Upper lobe of left lung (tissue), 6 donors: ENCODE data around the gene RNF135. TPM values are rescaled to one million over a fixed set of nuclear protein-coding genes. Genes with fewer than 3 reads are reported as not detected.
"Not testable (repeated sequence)": the region's sequence is repeated elsewhere in the genome, so short reads cannot be mapped to it uniquely, and the experiment has no call there.

Source experiments
- ATAC-seq, 2 donors: fragments of 200-7000 bp; cut with Tn5 transposase; one replicate each; pipeline ENCODE4 v1.9.1; 2022; ENCODE audit warnings: mild to moderate bottlenecking in 2 of 2, moderate library complexity in 2 of 2; ENCODE audit not compliant: low FRiP score in 2 of 2
- DNase-seq, 2 donors: peaks; one replicate each; pipeline ENCODE4 v3.0.0-alpha.2; 2019 to 2020
- H3K27ac ChIP-seq, 4 donors: fragments of 200-600 bp; sonication (generic); one replicate each; pipeline ENCODE4 v1.5.1; 2016 to 2019
- H3K27me3 ChIP-seq, 4 donors: fragments of 200-600 bp; sonication (generic); one replicate each; pipeline ENCODE4 v1.5.1; 2017 to 2019
- H3K36me3 ChIP-seq, 4 donors: fragments of 200-600 bp; sonication (generic); one replicate each; pipeline ENCODE4 v1.5.1; 2016 to 2019
- H3K4me1 ChIP-seq, 4 donors: fragments of 200-600 bp; sonication (generic); one replicate each; pipeline ENCODE4 v1.5.1; 2018 to 2019
- H3K4me3 ChIP-seq, 4 donors: fragments of 200-600 bp; sonication (generic); one replicate each; pipeline ENCODE4 v1.5.1; 2017 to 2019; ENCODE audit warnings: mild to moderate bottlenecking in 2 of 4, moderate library complexity in 1 of 4
- H3K9me3 ChIP-seq, 4 donors: fragments of 200-600 bp; sonication (generic); one replicate each; pipeline ENCODE4 v1.5.1; 2018 to 2019
- EP300 ChIP-seq, 4 donors: sonication (generic); formaldehyde crosslinking; IDR thresholded peaks; one replicate each; pipeline ENCODE4 v1.5.1; 2017; ENCODE audit warnings: antibody characterized with exemption in 4 of 4, control low read depth in 2 of 4
- POLR2A ChIP-seq, 4 donors: fragments of 450-650 bp; IDR thresholded peaks; one replicate each; pipeline ENCODE4 v1.5.1; 2016 to 2017; ENCODE audit warnings: antibody characterized with exemption in 4 of 4, mild to moderate bottlenecking in 2 of 4
- POLR2AphosphoS5 ChIP-seq, 2 donors: sonication (generic); formaldehyde crosslinking; IDR thresholded peaks; one replicate each; pipeline ENCODE4 v1.5.1; 2017; ENCODE audit warnings: antibody characterized with exemption in 2 of 2
- WGBS, 2 donors: methylation state at CpG; one replicate each; pipeline ENCODE4 v1.1.5; 2017 to 2018; 5-methylcytosine and 5-hydroxymethylcytosine counted together
- total RNA-seq, 6 donors: library from RNA; depleted of rRNA in 4 of 6; stranded (reverse); fragments of >200 nt in 4 of 6; gene quantifications; one replicate each; pipeline versions ENCODE4 v1.1.0 to v1.2.1, GENCODE V29; 2016 to 2021
- TF ChIP-seq, protein P1 (sequence below), 6 experiments: fragments of 450-650 bp in 4 of 6; fragments of 200-600 bp in 2 of 6; sonication (generic) in 2 of 6; IDR thresholded peaks; one replicate each; pipeline ENCODE4 v1.5.1; 2016 to 2019; ENCODE audit warnings: antibody characterized with exemption in 6 of 6
- donor health status: DM: no; HTN: no; CAD: no; lungs with moderate emphysema.
- donor health status: DM: no; HTN: yes; CAD: no; lungs with severe emphysema.

The RNF135 gene
- total RNA-seq, 6 donors from 2014 or later = 24.9 to 70.2 (median 32.5) TPM

- Histone ChIP-seq H3K27me3 (no peaks in the 10 kb centered on the region), H3K4me3 (peak overlapping the region; percentile 58 to 89 (median 66)), H3K36me3 (peaks cover 0 to 11% (median 0%) of the 10 kb centered on the region in 4 donors), H3K9me3 (no peaks in the 10 kb centered on the region), H3K27ac (peak overlapping the region; percentile 95 to 98 (median 97)), H3K4me1 (peaks cover 12 to 33% (median 22%) of the 10 kb centered on the region in 4 donors)
- ATAC-seq (peak; percentile 4 to 24), DNase-seq (peak in 1 of 2 donors; percentile 42)
- TF ChIP-seq, protein P1, sequence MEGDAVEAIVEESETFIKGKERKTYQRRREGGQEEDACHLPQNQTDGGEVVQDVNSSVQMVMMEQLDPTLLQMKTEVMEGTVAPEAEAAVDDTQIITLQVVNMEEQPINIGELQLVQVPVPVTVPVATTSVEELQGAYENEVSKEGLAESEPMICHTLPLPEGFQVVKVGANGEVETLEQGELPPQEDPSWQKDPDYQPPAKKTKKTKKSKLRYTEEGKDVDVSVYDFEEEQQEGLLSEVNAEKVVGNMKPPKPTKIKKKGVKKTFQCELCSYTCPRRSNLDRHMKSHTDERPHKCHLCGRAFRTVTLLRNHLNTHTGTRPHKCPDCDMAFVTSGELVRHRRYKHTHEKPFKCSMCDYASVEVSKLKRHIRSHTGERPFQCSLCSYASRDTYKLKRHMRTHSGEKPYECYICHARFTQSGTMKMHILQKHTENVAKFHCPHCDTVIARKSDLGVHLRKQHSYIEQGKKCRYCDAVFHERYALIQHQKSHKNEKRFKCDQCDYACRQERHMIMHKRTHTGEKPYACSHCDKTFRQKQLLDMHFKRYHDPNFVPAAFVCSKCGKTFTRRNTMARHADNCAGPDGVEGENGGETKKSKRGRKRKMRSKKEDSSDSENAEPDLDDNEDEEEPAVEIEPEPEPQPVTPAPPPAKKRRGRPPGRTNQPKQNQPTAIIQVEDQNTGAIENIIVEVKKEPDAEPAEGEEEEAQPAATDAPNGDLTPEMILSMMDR (IDR thresholded peaks at IDR 0.05) = no peak
- TF ChIP-seq POLR2A (IDR thresholded peaks at IDR 0.05) (peak in 1 of 4 donors; percentile 11), EP300 (IDR thresholded peaks at IDR 0.05) (no peak)
- WGBS, 2 donors = 11 to 16% methylated on average over 31 of the region's 31 CpGs
Measured at GRCh38 chr17:30969989-30970830, 629 bp upstream of the RNF135 start.

GRCh38 chr17:30975042-30975820 is 4.4 kb downstream of the RNF135 start:
- H3K36me3 ChIP-seq = peaks cover 0 to 12% (median 0%) of the 10 kb centered on the region in 4 donors
- DNase-seq = no peak
- no peaks in the 10 kb centered on the region for H3K27me3 ChIP-seq
- H3K27ac ChIP-seq = no peak overlapping the region
- 83 to 88% methylated on average over 8 of the region's 8 CpGs for WGBS, 2 donors
- no peaks in the 10 kb centered on the region for H3K9me3 ChIP-seq
- peaks cover 12 to 28% (median 18%) of the 10 kb centered on the region in 4 donors for H3K4me1 ChIP-seq
- TF ChIP-seq, protein P1 (IDR thresholded peaks at IDR 0.05) = no peak
- TF ChIP-seq POLR2A (IDR thresholded peaks at IDR 0.05) (no peak), POLR2AphosphoS5 (IDR thresholded peaks at IDR 0.05) (no peak), EP300 (IDR thresholded peaks at IDR 0.05) (no peak)
- no peak overlapping the region for H3K4me3 ChIP-seq
- no peak for ATAC-seq

DNA sequence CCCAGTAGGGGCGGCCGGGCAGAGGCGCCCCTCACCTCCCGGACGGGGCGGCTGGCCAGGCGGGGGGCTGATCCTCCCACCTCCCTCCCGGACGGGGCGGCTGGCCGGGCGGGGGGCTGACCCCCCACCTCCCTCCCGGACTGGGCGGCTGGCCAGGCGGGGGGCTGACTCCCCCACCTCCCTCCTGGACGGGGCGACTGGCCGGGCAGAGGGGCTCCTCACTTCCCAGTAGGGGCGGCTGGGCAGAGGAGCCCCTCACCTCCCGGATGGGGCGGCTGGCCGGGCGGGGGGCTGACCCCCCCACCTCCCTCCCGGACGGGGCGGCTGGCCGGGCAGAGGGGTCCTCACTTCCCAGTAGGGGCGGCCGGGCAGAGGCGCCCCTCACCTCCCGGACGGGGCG is 9.1 kb downstream of the RNF135 start:
- WGBS, 2 donors = no CpG with 5 or more reads among the region's 33 CpGs
- not testable (repeated sequence) for H3K4me1 ChIP-seq, H3K27ac ChIP-seq, H3K36me3 ChIP-seq, H3K9me3 ChIP-seq, ATAC-seq, H3K27me3 ChIP-seq, H3K4me3 ChIP-seq
- peak in 1 of 2 donors; percentile 48 for DNase-seq

DNA sequence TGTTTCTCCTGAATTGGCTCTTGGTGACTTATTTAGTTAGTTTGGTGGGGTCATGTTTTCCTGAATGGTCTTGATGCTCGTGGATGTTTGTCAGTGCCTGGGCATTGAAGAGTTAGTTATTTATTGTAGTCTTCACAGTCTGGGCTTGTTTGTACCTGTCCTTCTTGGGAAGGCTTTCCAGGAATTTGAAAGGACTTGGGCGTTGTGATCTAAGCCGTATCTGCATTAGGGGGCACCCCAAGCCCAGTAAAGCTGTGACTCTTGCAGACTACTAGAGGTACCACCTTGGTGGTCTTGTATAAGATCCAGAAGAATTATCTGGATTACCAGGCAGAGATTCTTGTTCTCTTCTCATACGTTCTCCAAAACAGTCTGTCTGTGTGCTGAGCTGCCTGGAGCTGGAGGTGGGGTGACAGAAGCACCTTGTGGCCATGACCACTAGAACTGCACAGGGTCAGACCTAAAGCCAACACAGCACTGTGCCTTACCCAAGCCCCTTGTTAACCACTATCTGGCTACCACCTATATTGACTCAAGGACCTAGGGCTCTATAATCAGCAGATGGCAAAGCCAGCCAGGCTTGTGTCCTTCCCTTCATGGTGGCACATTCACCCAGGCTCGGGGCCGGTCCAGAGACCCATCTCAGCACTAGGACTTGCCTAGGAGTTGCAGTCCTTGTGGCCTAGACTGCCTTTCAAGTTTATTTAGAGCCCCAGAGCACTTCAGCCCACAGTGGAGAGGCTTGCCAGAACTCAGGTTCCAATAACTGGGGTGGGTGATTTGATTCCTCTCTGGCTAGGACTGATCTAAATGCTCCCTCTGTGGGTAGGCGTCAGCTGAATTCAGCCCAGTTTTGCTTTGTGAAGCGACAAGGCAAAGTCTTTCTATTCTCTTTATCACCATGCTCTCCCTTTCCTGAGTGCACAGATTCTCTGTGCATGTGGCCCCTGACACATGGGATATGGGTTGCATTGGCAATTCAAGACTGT is 11.0 kb downstream of the RNF135 start:
- Histone ChIP-seq H3K27me3 (no peaks in the 10 kb centered on the region), H3K4me3 (no peak overlapping the region)
- no peak for ATAC-seq

More for the DNA sequence above, 11.0 kb downstream of the RNF135 start:
- TF ChIP-seq POLR2A (IDR thresholded peaks at IDR 0.05) = no peak
- TF ChIP-seq POLR2AphosphoS5 (IDR thresholded peaks at IDR 0.05) = no peak
- TF ChIP-seq, protein P1 (IDR thresholded peaks at IDR 0.05) = no peak
- no peak for TF ChIP-seq EP300 (IDR thresholded peaks at IDR 0.05)
- DNase-seq = no peak
- Histone ChIP-seq H3K27ac (no peak overlapping the region), H3K4me1 (no peaks in the 10 kb centered on the region), H3K9me3 (no peaks in the 10 kb centered on the region), H3K36me3 (peaks cover 3 to 25% (median 19%) of the 10 kb centered on the region in 4 donors)
- 81 to 87% methylated on average over 8 of the region's 8 CpGs for WGBS, 2 donors
